GM19240 (cell line): ENCODE results near the gene CSNK2A1.
A peak's percentile ranks its signal among the peaks of the same experiment; 100 is the strongest.
"Not testable (repeated sequence)": the region's sequence is repeated elsewhere in the genome, so short reads cannot be mapped to it uniquely, and the experiment has no call there.

ENCODE experiments used
- DNase-seq: peaks from one replicate; pipeline ENCODE4 v3.0.0; 2011; ENCODE audit warnings: low spot score; ENCODE audit not compliant: insufficient read length

CSNK2A1 gene

GRCh38 chr20:460180-460579, 83.4 kb downstream of the CSNK2A1 start:
- DNase-seq, result no peak

DNA sequence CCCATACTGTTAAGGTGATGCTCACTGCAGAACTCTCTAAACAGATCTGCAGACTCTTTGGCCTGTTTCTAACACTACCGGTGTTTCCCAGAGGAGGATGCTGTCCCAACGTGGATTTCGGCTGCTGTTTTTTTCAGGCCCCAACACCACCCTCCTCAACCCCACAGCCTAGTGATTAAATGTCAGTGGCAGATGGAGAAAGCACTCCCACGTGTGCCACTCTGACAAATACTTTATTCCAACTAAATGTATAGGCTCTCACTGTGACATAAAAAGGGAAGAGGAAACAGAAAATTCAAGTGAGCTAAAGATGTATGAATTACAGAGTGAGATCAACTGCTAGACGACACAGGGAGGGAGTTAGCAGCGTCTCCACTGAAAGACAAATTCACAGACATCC, 84.8 kb downstream of the CSNK2A1 start:
- DNase-seq, result no peak

GRCh38 chr20:454951-455350, 88.6 kb downstream of the CSNK2A1 start:
- no peak for DNase-seq

GRCh38 chr20:452021-452420, 91.6 kb downstream of the CSNK2A1 start:
- not testable (repeated sequence) for DNase-seq

DNA sequence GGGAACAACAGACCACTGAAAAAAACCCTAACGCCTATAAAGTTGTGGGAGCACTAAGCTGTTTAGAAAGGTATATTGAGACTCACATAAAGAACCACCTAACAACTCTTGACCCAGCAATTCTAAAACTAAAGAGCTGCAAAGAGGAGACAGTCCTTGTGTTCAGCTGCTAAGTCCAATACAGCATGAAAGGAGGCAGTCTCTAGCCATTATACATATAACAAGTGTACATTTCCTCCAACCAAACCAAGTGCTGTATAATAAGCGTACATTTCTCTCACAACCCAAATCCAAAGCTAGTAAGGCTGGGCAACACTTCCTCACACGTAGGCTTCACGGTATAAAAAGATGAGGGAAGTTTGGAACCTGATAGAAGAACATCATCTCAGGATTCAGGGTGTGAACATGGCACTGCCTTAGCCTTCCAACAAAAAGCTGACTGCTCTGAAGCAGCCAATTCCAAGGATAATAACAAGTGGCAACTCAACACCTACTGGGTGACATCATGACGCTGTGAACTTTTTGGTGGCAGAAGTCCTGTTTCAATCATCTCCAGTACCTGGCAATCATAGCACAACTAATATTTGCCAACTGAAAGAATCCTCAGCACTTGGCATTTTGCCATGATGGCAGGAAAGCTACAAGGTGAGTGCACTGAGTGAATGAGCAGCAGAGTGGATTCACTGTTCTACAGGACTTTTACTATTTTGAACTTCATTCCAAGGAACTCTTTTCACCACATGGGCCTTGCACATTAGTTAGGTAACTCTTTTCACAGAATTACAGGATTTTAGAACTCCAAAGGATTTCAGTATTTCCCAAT, 97.9 kb downstream of the CSNK2A1 start:
- DNase-seq, result no peak

- no peak for DNase-seq
These were observed 98.6 kb downstream of the CSNK2A1 start for GRCh38 chr20:444862-445426.

- DNase-seq, result no peak
These were observed 99.5 kb downstream of the CSNK2A1 start for GRCh38 chr20:444117-444516.

DNA sequence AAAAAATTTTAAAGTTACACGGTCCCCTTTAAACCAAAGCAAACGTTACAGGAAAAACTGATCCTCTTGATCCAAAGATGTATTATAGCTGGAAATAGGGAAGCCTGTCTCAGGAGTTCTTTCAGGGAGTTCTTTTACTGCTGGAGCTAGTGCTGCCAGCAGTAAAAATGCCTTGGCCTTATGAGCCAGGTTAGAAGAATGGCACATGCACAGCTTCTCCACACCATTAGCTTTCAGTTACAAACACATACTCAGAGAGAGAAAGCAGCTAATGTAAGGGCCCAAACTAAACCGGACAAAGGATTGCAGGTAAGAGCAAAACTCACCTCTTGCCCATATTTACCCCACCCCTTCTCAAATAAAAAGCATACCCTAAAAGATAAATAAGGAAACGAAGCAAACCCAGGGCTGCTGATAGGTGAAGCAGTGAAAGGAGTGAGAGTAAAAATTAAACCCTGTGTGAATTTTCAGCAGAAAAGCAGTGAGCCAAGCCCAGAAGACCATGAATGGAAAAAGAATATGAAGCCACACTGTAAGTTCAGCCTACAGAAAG, 100.3 kb downstream of the CSNK2A1 start:
- no peak for DNase-seq

DNA sequence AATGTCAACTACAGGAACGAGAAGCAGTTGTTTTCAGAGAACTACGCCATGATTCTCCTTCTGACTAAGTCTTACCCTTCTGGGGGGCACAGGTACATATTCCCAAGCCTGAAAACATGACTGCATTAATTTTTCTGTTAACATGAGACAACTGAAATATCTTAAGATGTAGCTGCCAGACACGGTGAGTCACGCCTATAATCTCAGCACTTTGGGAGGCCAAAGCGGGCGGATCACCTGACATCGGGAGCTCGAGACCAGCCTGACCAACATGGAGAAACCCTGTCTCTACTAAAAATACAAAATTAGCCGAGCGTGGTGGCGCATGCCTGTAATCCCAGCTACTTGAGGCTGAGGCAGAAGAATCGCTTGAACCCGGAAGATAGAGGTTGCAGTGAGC, 103.0 kb downstream of the CSNK2A1 start:
- no peak for DNase-seq

DNA sequence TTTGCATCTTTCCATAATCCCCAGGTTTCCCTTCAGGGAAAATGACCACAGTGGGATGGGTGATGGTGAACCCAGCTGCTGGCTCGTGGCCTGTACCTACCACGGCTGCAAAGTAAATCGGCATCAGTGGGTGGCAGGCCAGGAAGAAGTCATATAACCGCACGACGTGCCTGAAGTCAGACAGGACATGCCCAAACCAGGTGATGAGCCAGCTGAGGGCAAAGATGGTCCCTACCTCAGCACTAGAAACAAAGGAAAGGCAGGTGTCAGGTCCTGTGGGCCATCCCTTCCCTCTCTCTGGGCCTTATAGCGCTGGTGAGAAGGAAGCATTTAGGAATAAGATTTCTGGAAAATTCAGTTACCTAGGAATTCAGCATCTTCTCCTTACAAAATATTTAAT, 103.4 kb downstream of the CSNK2A1 start:
- no peak for DNase-seq

- DNase-seq, result no peak
These were observed 104.8 kb downstream of the CSNK2A1 start for GRCh38 chr20:438571-439469.

GRCh38 chr20:437787-438486, 105.7 kb downstream of the CSNK2A1 start:
- no peak for DNase-seq

- DNase-seq, result no peak
These were observed 107.1 kb downstream of the CSNK2A1 start for GRCh38 chr20:436476-436875.

GRCh38 chr20:435558-435957, 108.0 kb downstream of the CSNK2A1 start:
- DNase-seq, result no peak

GRCh38 chr20:434661-435419, 108.8 kb downstream of the CSNK2A1 start:
- DNase-seq, result no peak

GRCh38 chr20:434221-434620, 109.4 kb downstream of the CSNK2A1 start:
- DNase-seq, result no peak

GRCh38 chr20:433300-433975, 110.2 kb downstream of the CSNK2A1 start:
- DNase-seq, result peak; percentile 74

- DNase-seq, result no peak
These were observed 110.8 kb downstream of the CSNK2A1 start for GRCh38 chr20:432677-433299.

- no peak for DNase-seq
These were observed 111.4 kb downstream of the CSNK2A1 start for GRCh38 chr20:432208-432607.
